Muscle of leg (tissue), 11 donors: ENCODE results near the gene SMCO4. TPM values are rescaled to one million over a fixed set of nuclear protein-coding genes. Genes with fewer than 3 reads are reported as not detected.
"Not testable (repeated sequence)": the region's sequence is repeated elsewhere in the genome, so short reads cannot be mapped to it uniquely, and the experiment has no call there.

Experiments
- DNase-seq: peaks from one replicate; pipeline ENCODE4 v3.0.0; 2013
- H3K27ac ChIP-seq: one replicate; pipeline ENCODE4 v1.5.1; 2013; ENCODE audit warnings: mild to moderate bottlenecking, low read length, control low read depth
- H3K27me3 ChIP-seq: one replicate; pipeline ENCODE4 v1.6.1; 2013; ENCODE audit warnings: low read length; ENCODE audit not compliant: control insufficient read depth, insufficient read depth
- H3K36me3 ChIP-seq: one replicate; pipeline ENCODE4 v1.6.1; 2013; ENCODE audit warnings: low read length; ENCODE audit not compliant: control insufficient read depth, insufficient read depth
- H3K4me1 ChIP-seq: one replicate; pipeline ENCODE4 v1.6.1; 2013; ENCODE audit warnings: low read length; ENCODE audit not compliant: control insufficient read depth, insufficient read depth
- H3K4me3 ChIP-seq: one replicate; pipeline ENCODE4 v1.5.1; 2013; ENCODE audit warnings: low read length, control low read depth
- H3K9me3 ChIP-seq: replicated peaks from 2 replicates; pipeline ENCODE4 v1.6.1; 2013; ENCODE audit warnings: low read depth, low read length; ENCODE audit not compliant: control insufficient read depth
- WGBS: methylation state at CpG from one replicate; pipeline ENCODE4 v1.1.5; 2013; ENCODE audit warnings: missing lambda C conversion rate; ENCODE audit not compliant: insufficient coverage; 5-methylcytosine and 5-hydroxymethylcytosine counted together
- polyA plus RNA-seq, 8 donors: library from polyadenylated mRNA; unstranded; fragments of 120-200 nt; gene quantifications; one replicate each; pipeline versions ENCODE4 v1.2.1 to v1.2.3, GENCODE V29; 2013; ENCODE audit warnings: inconsistent platforms in 1 of 8, low replicate concordance in 1 of 8; ENCODE audit not compliant: insufficient read length in 8 of 8, insufficient read depth in 1 of 8
- total RNA-seq: library from RNA; stranded (reverse); fragments of 120-200 nt; gene quantifications from one replicate; pipeline ENCODE4 v1.2.4, GENCODE V29; 2013

Gene SMCO4
- total and polyA plus RNA-seq, 9 donors: 6.5 to 15.6 (median 12.9) TPM

GRCh38 chr11:93480756-93481155 is 62.4 kb downstream of the SMCO4 start:
- DNase-seq: no peak
- peaks cover 3% of the 10 kb centered on the region for H3K36me3 ChIP-seq

GRCh38 chr11:93480256-93480655 is 62.9 kb downstream of the SMCO4 start:
- Histone ChIP-seq H3K36me3 (peaks cover 3% of the 10 kb centered on the region), H3K9me3 (no peaks in the 10 kb centered on the region), H3K27me3 (no peaks in the 10 kb centered on the region), H3K27ac (no peak overlapping the region), H3K4me3 (no peak overlapping the region), H3K4me1 (peaks cover 21% of the 10 kb centered on the region)
- WGBS: 98% methylated on average over 5 of the region's 6 CpGs
- DNase-seq: no peak

More at GRCh38 chr11:93480756-93481155, 62.4 kb downstream of the SMCO4 start:
- H3K4me3 ChIP-seq: no peak overlapping the region
- no peak overlapping the region for H3K27ac ChIP-seq
- H3K9me3 ChIP-seq: no peaks in the 10 kb centered on the region
- no peaks in the 10 kb centered on the region for H3K27me3 ChIP-seq
- H3K4me1 ChIP-seq: peaks cover 24% of the 10 kb centered on the region
- WGBS: no CpG with 5 or more reads among the region's 1 CpG

- Histone ChIP-seq H3K36me3 (peaks cover 3% of the 10 kb centered on the region), H3K4me1 (peaks cover 16% of the 10 kb centered on the region), H3K4me3 (no peak overlapping the region), H3K27ac (no peak overlapping the region), H3K27me3 (no peaks in the 10 kb centered on the region), H3K9me3 (no peaks in the 10 kb centered on the region)
- DNase-seq: no peak
- 94% methylated on average over 17 of the region's 19 CpGs for WGBS
Measured at GRCh38 chr11:93478841-93479240, 64.3 kb downstream of the SMCO4 start.

GRCh38 chr11:93477684-93478234 is 65.4 kb downstream of the SMCO4 start:
- Histone ChIP-seq H3K4me3 (no peak overlapping the region), H3K4me1 (peaks cover 8% of the 10 kb centered on the region), H3K27me3 (no peaks in the 10 kb centered on the region), H3K27ac (no peak overlapping the region), H3K9me3 (no peaks in the 10 kb centered on the region), H3K36me3 (peaks cover 3% of the 10 kb centered on the region)
- peak; percentile 30 for DNase-seq
- WGBS: 27% methylated on average over 7 of the region's 11 CpGs

- Histone ChIP-seq H3K27me3 (no peaks in the 10 kb centered on the region), H3K9me3 (no peaks in the 10 kb centered on the region), H3K4me1 (peaks cover 8% of the 10 kb centered on the region), H3K36me3 (peaks cover 3% of the 10 kb centered on the region), H3K27ac (no peak overlapping the region), H3K4me3 (no peak overlapping the region)
- DNase-seq: peak; percentile 22
- 50% methylated on average over 1 of the region's 3 CpGs for WGBS
Measured at GRCh38 chr11:93476796-93477195, 66.4 kb downstream of the SMCO4 start.

GRCh38 chr11:93474123-93474522 is 69.1 kb downstream of the SMCO4 start:
- WGBS: no CpG with 5 or more reads among the region's 1 CpG
- DNase-seq: no peak
- no peak overlapping the region for H3K4me3 ChIP-seq
- H3K36me3 ChIP-seq: no peaks in the 10 kb centered on the region
- H3K27ac ChIP-seq: no peak overlapping the region
- H3K27me3 ChIP-seq: no peaks in the 10 kb centered on the region
- H3K4me1 ChIP-seq: peaks cover 8% of the 10 kb centered on the region
- H3K9me3 ChIP-seq: no peaks in the 10 kb centered on the region

- no peaks in the 10 kb centered on the region for H3K36me3 ChIP-seq
- WGBS: no CpG with 5 or more reads among the region's 5 CpGs
- peak; percentile 19 for DNase-seq
- no peaks in the 10 kb centered on the region for H3K27me3 ChIP-seq
- H3K27ac ChIP-seq: no peak overlapping the region
- H3K9me3 ChIP-seq: no peaks in the 10 kb centered on the region
- H3K4me3 ChIP-seq: no peak overlapping the region
- H3K4me1 ChIP-seq: no peaks in the 10 kb centered on the region
Measured at GRCh38 chr11:93468290-93468689, 74.9 kb downstream of the SMCO4 start.

- Histone ChIP-seq H3K9me3 (no peaks in the 10 kb centered on the region), H3K4me1 (no peaks in the 10 kb centered on the region), H3K36me3 (no peaks in the 10 kb centered on the region), H3K27me3 (no peaks in the 10 kb centered on the region), H3K27ac (no peak overlapping the region), H3K4me3 (no peak overlapping the region)
- whole genome bisulfite sequencing: 96% methylated on average over 2 of the region's 4 CpGs
- no peak for DNase-seq
Measured at GRCh38 chr11:93467054-93467453, 76.1 kb downstream of the SMCO4 start.

- 51% methylated on average over 2 of the region's 3 CpGs for WGBS
- no peaks in the 10 kb centered on the region for H3K36me3 ChIP-seq
- H3K9me3 ChIP-seq: no peaks in the 10 kb centered on the region
Measured at GRCh38 chr11:93464927-93465540, 78.2 kb downstream of the SMCO4 start.

GRCh38 chr11:93463666-93464065 is 79.5 kb downstream of the SMCO4 start:
- not testable (repeated sequence) for H3K27me3 ChIP-seq, DNase-seq, H3K27ac ChIP-seq, H3K4me3 ChIP-seq, H3K4me1 ChIP-seq, H3K36me3 ChIP-seq, H3K9me3 ChIP-seq
- WGBS: 90% methylated on average over 2 of the region's 4 CpGs

More at GRCh38 chr11:93464927-93465540, 78.2 kb downstream of the SMCO4 start:
- H3K27ac ChIP-seq: no peak overlapping the region
- no peaks in the 10 kb centered on the region for H3K27me3 ChIP-seq
- no peak for DNase-seq
- H3K4me1 ChIP-seq: no peaks in the 10 kb centered on the region
- H3K4me3 ChIP-seq: no peak overlapping the region
